GM19438 (cell line): Measurements from ENCODE around the gene SDK1.

Experiments
- ATAC-seq: cut with Tn5 transposase; IDR thresholded peaks from one replicate; pipeline ENCODE4 v1.9.1; 2021; ENCODE audit warnings: low read depth; ENCODE audit not compliant: unreplicated experiment

SDK1 gene

GRCh38 chr7:4136036-4136435, 835.0 kb downstream of the SDK1 start:
- ATAC-seq = no peak

- ATAC-seq = no peak
Observed at GRCh38 chr7:4136501-4137110, 835.6 kb downstream of the SDK1 start.

GRCh38 chr7:4137552-4137951, 836.5 kb downstream of the SDK1 start:
- ATAC-seq = no peak

GRCh38 chr7:4138866-4139265, 837.8 kb downstream of the SDK1 start:
- ATAC-seq = no peak

GRCh38 chr7:4139656-4140625, 838.9 kb downstream of the SDK1 start:
- no peak for ATAC-seq

- ATAC-seq = no peak
Observed at GRCh38 chr7:4140933-4141332, 839.9 kb downstream of the SDK1 start.

GRCh38 chr7:4143006-4143405, 842.0 kb downstream of the SDK1 start:
- no peak for ATAC-seq

GRCh38 chr7:4143511-4144171, 842.6 kb downstream of the SDK1 start:
- ATAC-seq = no peak

- ATAC-seq = no peak
Observed at GRCh38 chr7:4144172-4144701, 843.2 kb downstream of the SDK1 start.

GRCh38 chr7:4144811-4145510, 843.9 kb downstream of the SDK1 start:
- ATAC-seq = no peak

- ATAC-seq = no peak
Observed at GRCh38 chr7:4145576-4145975, 844.5 kb downstream of the SDK1 start.

- no peak for ATAC-seq
Observed at GRCh38 chr7:4147926-4148620, 847.0 kb downstream of the SDK1 start.

GRCh38 chr7:4149236-4149635, 848.2 kb downstream of the SDK1 start:
- ATAC-seq = no peak

- ATAC-seq = no peak
Observed at GRCh38 chr7:4149645-4150044, 848.6 kb downstream of the SDK1 start.

- no peak for ATAC-seq
Observed at GRCh38 chr7:4150731-4151130, 849.7 kb downstream of the SDK1 start.

GRCh38 chr7:4151524-4151923, 850.5 kb downstream of the SDK1 start:
- ATAC-seq = no peak

- ATAC-seq = no peak
Observed at GRCh38 chr7:4151926-4152549, 851.0 kb downstream of the SDK1 start.

- no peak for ATAC-seq
Observed at GRCh38 chr7:4154882-4155535, 854.0 kb downstream of the SDK1 start.

GRCh38 chr7:4156190-4156589, 855.1 kb downstream of the SDK1 start:
- ATAC-seq = no peak
